ENCODE data around the gene RNLS. TPM values are rescaled to one million over a fixed set of nuclear protein-coding genes. Genes with fewer than 3 reads are reported as not detected.

The RNLS gene
- total and polyA plus RNA-seq, 2 of the 4 experiments (the other 2 are of a cell fraction) = 4.5 to 7.0 TPM

- no peak overlapping the region for H3K4ac ChIP-seq (ENCODE audit: low read depth, low read length)
- H3K4me1 ChIP-seq (ENCODE audit: control insufficient read depth, insufficient read depth, low read length) = no peaks in the 10 kb centered on the region
- H2AFZ ChIP-seq (replicated peaks; ENCODE audit: low read length, poor library complexity) = no peak overlapping the region
- TF ChIP-seq BHLHE40 (IDR thresholded peaks at IDR 0.05; ENCODE audit: low read depth, low read length) = no peak
- no peak for TF ChIP-seq NFE2L2 (IDR thresholded peaks at IDR 0.05; ENCODE audit: low read depth, low read length)
- no peak for TF ChIP-seq MXI1 (IDR thresholded peaks at IDR 0.05; ENCODE audit: borderline replicate concordance, low read depth, low read length)
- no peak for TF ChIP-seq ELK1 (IDR thresholded peaks at IDR 0.05; ENCODE audit: borderline replicate concordance, low read depth, low read length)
- TF ChIP-seq POLR2A (IDR thresholded peaks at IDR 0.05; ENCODE audit: low read depth, low read length) = no peak
- TF ChIP-seq CTCF (conservative IDR thresholded peaks at IDR 0.05; ENCODE audit: low read depth, low read length) = no peak
- no peak for TF ChIP-seq MAZ (IDR thresholded peaks at IDR 0.05; ENCODE audit: borderline replicate concordance, low read depth, low read length)
- no peak for TF ChIP-seq RAD21 (IDR thresholded peaks at IDR 0.05; ENCODE audit: low read length)
- TF ChIP-seq SMC3 (IDR thresholded peaks at IDR 0.05; ENCODE audit: low read depth, low read length) = no peak
- no peak for TF ChIP-seq RCOR1 (IDR thresholded peaks at IDR 0.05; ENCODE audit: insufficient replicate concordance, low read length)
- no peak overlapping the region for H2BK120ac ChIP-seq (ENCODE audit: low read depth, low read length)
- POLR2A ChIA-PET (ENCODE audit: unreplicated experiment) = no interaction called here
- H3K4me2 ChIP-seq (ENCODE audit: low read depth, low read length) = no peak overlapping the region
- no peak overlapping the region for H3K4me3 ChIP-seq (ENCODE audit: insufficient read depth, low read depth, low read length)
- no peak overlapping the region for H4K5ac ChIP-seq (ENCODE audit: low read depth, low read length)
- no peak overlapping the region for H3K56ac ChIP-seq (ENCODE audit: extremely low read depth, insufficient read depth, low read length)
- dilution Hi-C loops (cut with HindIII; ENCODE audit: low sequenced_read_pairs, unreplicated experiment) (no loop called here), in situ Hi-C loops (cut with MboI; ENCODE audit: low sequenced_read_pairs) (no loop called here), intact Hi-C loops (cut with micrococcal nuclease) (no loop called here)
- no peaks in the 10 kb centered on the region for H3K36me3 ChIP-seq (ENCODE audit: control insufficient read depth, insufficient read depth, low read length)
- H3K9me1 ChIP-seq (ENCODE audit: insufficient read depth, low read length) = no peaks in the 10 kb centered on the region
- no peak overlapping the region for H4K8ac ChIP-seq (ENCODE audit: low read depth in 2 of 2, low read length in 2 of 2)
- H3K9me3 ChIP-seq (ENCODE audit: control insufficient read depth, insufficient read depth, low read length) = no peaks in the 10 kb centered on the region
- CTCF ChIA-PET = interaction anchor here (0.7 kb wide), 1 partner anchor 51 kb away, joined by 4 read pairs; no protein-coding TSS in a partner anchor
- DNase-seq = no peak
- H3K9ac ChIP-seq (ENCODE audit: low read depth, low read length) = no peak overlapping the region
- no peak overlapping the region for H2BK15ac ChIP-seq (ENCODE audit: low read depth, low read length)
- whole genome bisulfite sequencing, 2 experiments (ENCODE audit: extremely low coverage in 2 of 2, insufficient read length in 1 of 2) = 100% methylated on average over 2 of the region's 3 CpGs; no CpG with 5 or more reads in 1 of the 2 experiments
- H3K18ac ChIP-seq (ENCODE audit: low read depth, low read length) = no peak overlapping the region
- no peak overlapping the region for H3K27ac ChIP-seq (ENCODE audit: insufficient read depth, low read length)
- no peaks in the 10 kb centered on the region for H3K79me1 ChIP-seq (ENCODE audit: low read depth in 1 of 2, low read length in 2 of 2)
- no peaks in the 10 kb centered on the region for H4K20me1 ChIP-seq (ENCODE audit: insufficient read depth, low read length)
- H3K23ac ChIP-seq (ENCODE audit: low read depth, low read length) = no peak overlapping the region
- no peak for ATAC-seq (ENCODE audit: low read depth)
- no peak overlapping the region for H2AK9ac ChIP-seq (replicated peaks; ENCODE audit: low read depth, low read length, poor library complexity)
- H2BK5ac ChIP-seq (ENCODE audit: low read depth, low read length, poor library complexity, severe bottlenecking) = no peak overlapping the region
- H2AK5ac ChIP-seq (ENCODE audit: low read depth, low read length) = no peak overlapping the region
- no peak overlapping the region for H3K14ac ChIP-seq (replicated peaks; ENCODE audit: low read depth, low read length)
- peaks cover 2% of the 10 kb centered on the region; the same call in 1 of the 2 replicates for H3K27me3 ChIP-seq (ENCODE audit: control insufficient read depth, insufficient read depth, low read length)
- no peak overlapping the region for H4K91ac ChIP-seq (ENCODE audit: insufficient read depth, low read depth, low read length)
- BruUV-seq (replicated peaks) = no TSS peak
- no peak overlapping the region for H2BK20ac ChIP-seq (ENCODE audit: low read depth, low read length)
These were observed 235.4 kb downstream of the RNLS start for GRCh38 chr10:88347597-88348304.

Measured in IMR-90 (cell line).